Stimulated activated CD8-positive, alpha-beta memory T cell treated with anti-CD3 and anti-CD28 coated beads, Interleukin-15, amount 100 ng/mL, for 1 hour (primary cell): ENCODE measurements around the gene MIOS.
"Not testable (repeated sequence)": the region's sequence is repeated elsewhere in the genome, so short reads cannot be mapped to it uniquely, and the experiment has no call there.

ENCODE experiments used
- DNase-seq: peaks from one replicate; pipeline ENCODE4 v3.0.0-alpha.2; 2020; ENCODE audit warnings: low read depth

The MIOS gene

GRCh38 chr7:7647495-7648036 is 80.9 kb downstream of the MIOS start:
- DNase-seq, result no peak

- DNase-seq, result no peak
These were observed 84.1 kb downstream of the MIOS start for GRCh38 chr7:7650682-7651206.

GRCh38 chr7:7651479-7651878 is 84.8 kb downstream of the MIOS start:
- no peak for DNase-seq

- DNase-seq, result no peak
These were observed 86.3 kb downstream of the MIOS start for GRCh38 chr7:7652798-7653540.

GRCh38 chr7:7653593-7654187 is 87.0 kb downstream of the MIOS start:
- DNase-seq, result no peak

GRCh38 chr7:7654964-7655715 is 88.5 kb downstream of the MIOS start:
- DNase-seq, result no peak

GRCh38 chr7:7656459-7656858 is 89.8 kb downstream of the MIOS start:
- not testable (repeated sequence) for DNase-seq
